ENCODE results near the gene SDR39U1. TPM values are rescaled to one million over a fixed set of nuclear protein-coding genes. Genes with fewer than 3 reads are reported as not detected.

Gene SDR39U1
- total RNA-seq, 4 donors from 2014 or later: 35.1 to 75.6 (median 49.2) TPM

DNA sequence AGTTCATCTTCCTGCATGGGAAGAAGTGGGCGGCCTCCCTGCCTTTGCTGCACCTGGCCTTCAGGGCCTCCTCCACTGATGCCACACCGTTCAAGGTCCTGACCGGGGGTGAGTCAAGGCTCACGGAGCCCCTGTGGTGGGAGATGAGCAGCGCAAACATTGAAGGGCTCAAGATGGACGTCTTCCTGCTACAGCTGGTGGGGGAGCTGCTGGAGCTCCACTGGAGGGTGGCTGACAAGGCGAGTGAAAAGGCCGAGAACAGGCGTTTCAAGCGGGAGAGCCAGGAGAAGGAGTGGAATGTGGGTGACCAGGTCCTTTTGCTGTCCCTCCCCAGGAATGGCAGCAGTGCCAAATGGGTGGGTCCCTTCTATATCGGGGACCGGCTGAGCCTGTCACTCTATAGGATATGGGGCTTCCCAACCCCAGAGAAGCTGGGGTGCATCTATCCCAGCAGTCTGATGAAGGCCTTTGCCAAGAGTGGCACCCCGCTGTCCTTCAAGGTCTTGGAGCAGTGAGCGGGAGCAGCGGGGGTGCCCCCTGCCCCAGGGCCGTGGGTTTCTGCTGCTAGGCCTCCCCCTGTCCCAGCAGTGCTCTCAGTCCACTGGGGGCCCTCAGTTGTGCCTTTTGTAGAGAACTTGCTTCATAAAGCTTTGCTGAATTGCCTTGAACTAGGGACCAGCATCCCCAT lies 25.5 kb downstream of the SDR39U1 start:
- H3K27me3 ChIP-seq: no peaks in the 10 kb centered on the region
- H3K4me1 ChIP-seq: peaks cover 3 to 13% of the 10 kb centered on the region in 2 donors
- no peak for DNase-seq
- H3K4me3 ChIP-seq (replicated peaks in 1 of 3): no peak overlapping the region
- H3K27ac ChIP-seq: no peak overlapping the region
- WGBS, 2 donors: 85 to 86% methylated on average over 16 of the region's 16 CpGs
- peaks cover 0 to 3% of the 10 kb centered on the region in 2 donors for H3K36me3 ChIP-seq
- TF ChIP-seq, protein P1, sequence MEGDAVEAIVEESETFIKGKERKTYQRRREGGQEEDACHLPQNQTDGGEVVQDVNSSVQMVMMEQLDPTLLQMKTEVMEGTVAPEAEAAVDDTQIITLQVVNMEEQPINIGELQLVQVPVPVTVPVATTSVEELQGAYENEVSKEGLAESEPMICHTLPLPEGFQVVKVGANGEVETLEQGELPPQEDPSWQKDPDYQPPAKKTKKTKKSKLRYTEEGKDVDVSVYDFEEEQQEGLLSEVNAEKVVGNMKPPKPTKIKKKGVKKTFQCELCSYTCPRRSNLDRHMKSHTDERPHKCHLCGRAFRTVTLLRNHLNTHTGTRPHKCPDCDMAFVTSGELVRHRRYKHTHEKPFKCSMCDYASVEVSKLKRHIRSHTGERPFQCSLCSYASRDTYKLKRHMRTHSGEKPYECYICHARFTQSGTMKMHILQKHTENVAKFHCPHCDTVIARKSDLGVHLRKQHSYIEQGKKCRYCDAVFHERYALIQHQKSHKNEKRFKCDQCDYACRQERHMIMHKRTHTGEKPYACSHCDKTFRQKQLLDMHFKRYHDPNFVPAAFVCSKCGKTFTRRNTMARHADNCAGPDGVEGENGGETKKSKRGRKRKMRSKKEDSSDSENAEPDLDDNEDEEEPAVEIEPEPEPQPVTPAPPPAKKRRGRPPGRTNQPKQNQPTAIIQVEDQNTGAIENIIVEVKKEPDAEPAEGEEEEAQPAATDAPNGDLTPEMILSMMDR (IDR thresholded peaks at IDR 0.05): no peak
- TF ChIP-seq POLR2A (IDR thresholded peaks at IDR 0.05): no peak
- no peaks in the 10 kb centered on the region for H3K9me3 ChIP-seq
- intact Hi-C loops (cut with DNase I): no loop called here

DNA sequence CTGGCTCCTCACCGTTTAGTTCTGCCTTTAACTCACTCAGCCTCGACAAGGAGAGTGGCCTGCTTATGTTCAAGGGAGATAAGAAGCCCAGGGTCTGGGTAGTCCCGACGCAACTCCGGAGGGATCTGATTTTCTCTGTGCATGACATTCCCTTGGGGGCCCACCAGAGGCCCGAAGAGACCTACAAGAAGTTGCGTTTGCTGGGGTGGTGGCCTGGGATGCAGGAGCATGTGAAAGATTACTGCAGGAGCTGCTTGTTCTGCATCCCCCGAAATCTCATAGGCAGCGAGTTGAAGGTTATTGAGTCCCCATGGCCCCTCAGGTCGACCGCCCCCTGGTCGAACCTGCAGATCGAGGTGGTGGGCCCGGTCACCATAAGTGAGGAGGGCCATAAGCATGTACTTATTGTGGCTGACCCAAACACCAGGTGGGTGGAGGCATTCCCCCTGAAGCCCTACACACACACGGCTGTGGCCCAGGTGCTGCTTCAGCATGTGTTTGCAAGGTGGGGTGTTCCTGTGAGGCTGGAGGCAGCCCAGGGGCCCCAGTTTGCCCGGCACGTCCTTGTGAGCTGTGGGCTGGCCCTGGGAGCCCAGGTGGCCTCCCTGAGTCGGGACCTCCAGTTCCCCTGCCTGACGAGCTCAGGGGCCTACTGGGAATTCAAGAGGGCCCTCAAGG lies 26.2 kb downstream of the SDR39U1 start:
- 77 to 82% methylated on average over 13 to 18 of the region's 19 CpGs for WGBS, 2 donors
- intact Hi-C loops (cut with DNase I): no loop called here
- no peaks in the 10 kb centered on the region for H3K9me3 ChIP-seq
- peaks cover 0 to 3% of the 10 kb centered on the region in 2 donors for H3K36me3 ChIP-seq
- H3K4me3 ChIP-seq (replicated peaks in 1 of 3): no peak overlapping the region
- peaks cover 9 to 20% of the 10 kb centered on the region in 2 donors for H3K4me1 ChIP-seq
- no peak overlapping the region for H3K27ac ChIP-seq
- H3K27me3 ChIP-seq: no peaks in the 10 kb centered on the region
- TF ChIP-seq POLR2A (IDR thresholded peaks at IDR 0.05): no peak
- no peak for DNase-seq

DNA sequence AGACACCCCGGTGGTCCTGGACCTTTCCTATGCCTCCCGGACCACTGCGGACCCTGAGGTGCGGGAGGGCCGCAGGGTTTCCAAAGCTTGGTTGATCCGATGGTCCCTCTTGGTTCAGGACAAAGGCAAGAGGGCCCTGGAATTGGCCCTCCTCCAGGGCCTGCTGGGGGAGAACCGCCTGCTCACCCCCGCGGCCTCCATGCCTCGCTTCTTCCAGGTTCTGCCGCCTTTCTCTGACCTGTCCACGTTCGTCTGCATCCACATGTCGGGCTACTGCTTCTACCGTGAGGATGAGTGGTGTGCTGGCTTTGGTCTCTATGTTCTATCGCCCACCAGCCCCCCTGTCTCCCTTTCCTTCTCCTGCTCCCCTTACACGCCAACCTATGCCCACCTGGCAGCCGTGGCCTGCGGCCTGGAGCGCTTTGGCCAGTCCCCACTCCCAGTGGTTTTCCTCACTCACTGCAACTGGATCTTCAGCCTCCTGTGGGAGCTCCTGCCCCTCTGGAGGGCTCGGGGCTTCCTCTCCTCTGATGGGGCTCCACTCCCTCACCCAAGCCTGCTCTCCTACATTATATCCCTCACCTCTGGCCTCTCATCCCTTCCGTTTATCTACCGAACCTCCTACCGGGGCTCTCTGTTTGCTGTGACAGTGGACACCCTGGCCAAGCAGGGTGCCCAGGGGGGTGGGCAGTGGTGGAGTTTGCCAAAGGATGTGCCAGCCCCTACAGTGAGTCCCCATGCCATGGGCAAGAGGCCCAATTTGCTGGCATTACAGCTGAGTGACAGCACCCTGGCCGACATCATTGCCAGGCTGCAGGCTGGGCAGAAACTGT lies 26.9 kb downstream of the SDR39U1 start:
- no peak overlapping the region for H3K4me3 ChIP-seq (replicated peaks in 1 of 3)
- H3K27me3 ChIP-seq: no peaks in the 10 kb centered on the region
- TF ChIP-seq, protein P1 (IDR thresholded peaks at IDR 0.05): no peak
- TF ChIP-seq POLR2A (IDR thresholded peaks at IDR 0.05): no peak
- H3K27ac ChIP-seq: no peak overlapping the region
- DNase-seq: no peak
- H3K36me3 ChIP-seq: peaks cover 0 to 3% of the 10 kb centered on the region in 2 donors
- H3K9me3 ChIP-seq: no peaks in the 10 kb centered on the region
- intact Hi-C loops (cut with DNase I): no loop called here
- peaks cover 9 to 22% of the 10 kb centered on the region in 2 donors for H3K4me1 ChIP-seq
- WGBS, 2 donors: 91% methylated on average over 19 to 24 of the region's 25 CpGs

DNA sequence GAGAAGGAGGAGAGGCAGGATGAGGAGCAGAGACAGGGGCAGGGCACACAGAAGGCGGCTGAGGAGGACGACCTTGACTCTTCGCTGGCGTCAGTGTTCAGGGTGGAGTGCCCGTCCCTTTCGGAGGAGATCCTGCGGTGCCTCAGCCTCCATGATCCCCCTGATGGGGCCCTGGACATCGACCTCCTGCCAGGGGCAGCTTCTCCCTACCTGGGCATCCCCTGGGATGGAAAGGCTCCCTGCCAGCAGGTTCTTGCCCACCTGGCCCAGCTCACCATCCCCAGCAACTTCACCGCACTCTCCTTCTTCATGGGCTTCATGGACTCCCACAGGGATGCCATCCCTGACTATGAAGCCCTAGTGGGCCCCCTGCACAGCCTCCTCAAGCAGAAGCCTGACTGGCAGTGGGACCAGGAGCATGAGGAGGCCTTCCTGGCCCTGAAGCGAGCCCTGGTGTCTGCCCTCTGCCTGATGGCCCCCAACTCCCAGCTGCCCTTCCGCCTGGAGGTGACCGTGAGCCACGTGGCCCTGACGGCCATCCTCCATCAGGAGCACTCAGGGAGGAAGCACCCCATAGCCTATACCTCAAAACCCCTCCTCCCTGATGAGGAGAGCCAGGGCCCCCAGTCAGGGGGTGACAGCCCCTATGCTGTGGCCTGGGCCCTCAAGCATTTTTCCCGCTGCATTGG lies 27.7 kb downstream of the SDR39U1 start:
- H3K9me3 ChIP-seq: no peaks in the 10 kb centered on the region
- H3K4me1 ChIP-seq: peaks cover 9 to 22% of the 10 kb centered on the region in 2 donors
- DNase-seq: no peak
- intact Hi-C loops (cut with DNase I): no loop called here
- H3K27me3 ChIP-seq: no peaks in the 10 kb centered on the region
- H3K27ac ChIP-seq: no peak overlapping the region
- no peak overlapping the region for H3K4me3 ChIP-seq (replicated peaks in 1 of 3)
- no peak for TF ChIP-seq POLR2A (IDR thresholded peaks at IDR 0.05)
- TF ChIP-seq, protein P1 (IDR thresholded peaks at IDR 0.05): no peak
- peaks cover 0 to 3% of the 10 kb centered on the region in 2 donors for H3K36me3 ChIP-seq
- WGBS, 2 donors: 93 to 94% methylated on average over 14 of the region's 15 CpGs

DNA sequence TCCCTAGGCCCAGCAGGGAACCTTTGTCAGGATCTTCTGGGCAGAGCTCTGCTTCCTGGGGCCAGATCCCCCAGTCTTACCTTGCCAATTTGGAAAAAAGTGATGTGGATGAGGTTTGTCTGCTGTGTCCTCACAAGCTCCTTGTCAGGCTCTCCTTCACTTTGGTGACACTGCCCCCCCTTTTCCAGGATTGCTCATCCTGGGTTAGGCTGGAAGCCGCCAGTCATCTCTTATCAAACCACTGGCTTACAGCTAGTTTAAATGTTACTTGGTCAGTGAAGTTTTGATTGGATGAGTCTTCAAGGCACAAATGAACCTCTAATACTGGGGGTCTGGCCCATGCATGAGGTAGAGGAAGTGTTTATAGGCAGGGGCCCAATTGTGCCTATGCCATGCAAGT lies 28.5 kb downstream of the SDR39U1 start:
- WGBS, 2 donors: 100% methylated on average over 1 of the region's 1 CpG
- H3K4me3 ChIP-seq (replicated peaks in 1 of 3): no peak overlapping the region
- no peaks in the 10 kb centered on the region for H3K27me3 ChIP-seq
- intact Hi-C loops (cut with DNase I): no loop called here
- peaks cover 9 to 20% of the 10 kb centered on the region in 2 donors for H3K4me1 ChIP-seq
- peaks cover 5 to 7% of the 10 kb centered on the region in 2 donors for H3K36me3 ChIP-seq
- no peaks in the 10 kb centered on the region for H3K9me3 ChIP-seq
- DNase-seq: no peak
- TF ChIP-seq POLR2A (IDR thresholded peaks at IDR 0.05): no peak
- TF ChIP-seq, protein P1 (IDR thresholded peaks at IDR 0.05): no peak
- no peak overlapping the region for H3K27ac ChIP-seq

Measured in thyroid gland (tissue), 4 donors.